Cardiac septum (tissue), 1 donor: ENCODE results near the gene PIEZO1. TPM values are rescaled to one million over a fixed set of nuclear protein-coding genes. Genes with fewer than 3 reads are reported as not detected.

Source experiments
- DNase-seq: peaks from one replicate; pipeline ENCODE4 v3.0.0-alpha.2; 2020; ENCODE audit warnings: low spot score
- intact Hi-C: fragments of 100-400 bp; cut with DNase I; formaldehyde crosslinking; loops from one replicate; pipeline ENCODE4 v1.14.0; 2022
- total RNA-seq: library from RNA; stranded (reverse); fragmentation: NEBNext Ultra II Directional; extraction: Animal tissue kit (Norgen Biotek cat#: 25700); gene quantifications from one replicate; pipeline ENCODE4 v1.2.1, GENCODE V29; 2021
- donor health status: DM: no; HTN: no; CAD: no.

The PIEZO1 gene
- total RNA-seq, 1 donor from 2014 or later: 20.4 TPM

GRCh38 chr16:88816736-88817535 lies 31.9 kb upstream of the PIEZO1 start:
- no peak for DNase-seq
- intact Hi-C loops: no loop called here

GRCh38 chr16:88815901-88816589 lies 31.0 kb upstream of the PIEZO1 start:
- intact Hi-C loops: no loop called here
- DNase-seq: no peak

GRCh38 chr16:88815227-88815626 lies 30.2 kb upstream of the PIEZO1 start:
- no peak for DNase-seq
- intact Hi-C loops: no loop called here

GRCh38 chr16:88814144-88814502 lies 29.1 kb upstream of the PIEZO1 start:
- intact Hi-C loops: loop anchor here (5.0 kb wide), 2 partner anchors 353 to 403 kb away; partner anchors contain the start of gene ZNF778
- DNase-seq: no peak

- no peak for DNase-seq
- intact Hi-C loops: loop anchor here (2.0 to 5.0 kb wide), 3 partner anchors 43 to 404 kb away; partner anchors contain the start of genes GALNS, TRAPPC2L and ZNF778
Observed at GRCh38 chr16:88813269-88814143, 28.5 kb upstream of the PIEZO1 start.

- intact Hi-C loops: loop anchor here (2.0 to 5.0 kb wide), 3 partner anchors 44 to 405 kb away; partner anchors contain the start of genes GALNS, TRAPPC2L and ZNF778
- DNase-seq: no peak
Observed at GRCh38 chr16:88812513-88813268, 27.7 kb upstream of the PIEZO1 start.

GRCh38 chr16:88811769-88812512 lies 26.9 kb upstream of the PIEZO1 start, which contains the start of gene APRT:
Gene APRT (minus strand): TSS chr16:88811928. CDS start chr16:88811899, 29 bp downstream.
- intact Hi-C loops: loop anchor here (2.0 to 5.0 kb wide), 3 partner anchors 45 to 405 kb away; partner anchors contain the start of genes GALNS, TRAPPC2L and ZNF778
- DNase-seq: peak; percentile 98

- intact Hi-C loops: loop anchor here (5.0 kb wide), 2 partner anchors 356 to 406 kb away; partner anchors contain the start of gene ZNF778
- DNase-seq: peak; percentile 81
Observed at GRCh38 chr16:88810912-88811768, 26.1 kb upstream of the PIEZO1 start.

- intact Hi-C loops: loop anchor here (5.0 kb wide), 2 partner anchors 357 to 407 kb away; partner anchors contain the start of gene ZNF778
- DNase-seq: no peak
Observed at GRCh38 chr16:88810166-88810911, 25.3 kb upstream of the PIEZO1 start.

- DNase-seq: no peak
- intact Hi-C loops: loop anchor here (5.0 kb wide), 2 partner anchors 358 to 408 kb away; partner anchors contain the start of gene ZNF778
Observed at GRCh38 chr16:88809676-88810165, 24.7 kb upstream of the PIEZO1 start.

GRCh38 chr16:88809068-88809675 lies 24.2 kb upstream of the PIEZO1 start:
- DNase-seq: no peak
- intact Hi-C loops: no loop called here

GRCh38 chr16:88807626-88808453 lies 22.8 kb upstream of the PIEZO1 start:
- intact Hi-C loops: no loop called here

GRCh38 chr16:88807142-88807625 lies 22.2 kb upstream of the PIEZO1 start:
- intact Hi-C loops: no loop called here
- DNase-seq: no peak

More at GRCh38 chr16:88807626-88808453, 22.8 kb upstream of the PIEZO1 start:
- DNase-seq: no peak

GRCh38 chr16:88806491-88807111 lies 21.6 kb upstream of the PIEZO1 start:
- intact Hi-C loops: no loop called here
- DNase-seq: no peak
